ENCODE results near the gene FRMD4A.
A peak's percentile ranks its signal among the peaks of the same experiment; 100 is the strongest.

FRMD4A gene

DNA sequence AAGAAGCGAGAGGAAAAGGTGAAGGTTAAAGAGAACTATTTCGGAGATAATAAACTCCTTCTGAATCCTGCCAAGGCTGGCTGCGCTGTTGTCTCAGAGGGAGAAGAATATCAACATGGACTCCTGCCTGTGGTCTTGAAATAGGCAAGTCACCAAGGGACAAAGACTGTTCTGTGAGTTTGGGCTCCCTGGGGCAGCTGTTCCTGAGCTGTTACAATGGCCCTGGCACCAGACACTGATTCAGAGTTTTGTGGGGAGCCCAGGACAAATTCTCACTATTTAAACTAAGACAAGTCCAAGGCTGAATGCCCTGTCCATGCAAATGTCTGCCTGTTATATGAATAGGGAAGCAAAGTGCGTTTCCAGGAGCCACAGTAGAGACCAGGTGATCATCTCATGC, 662.6 kb downstream of the FRMD4A start:
- Histone ChIP-seq H3K9me3 (ENCODE audit: control insufficient read depth in 5 of 5, low read length in 5 of 5) (no peaks in the 10 kb centered on the region), H3K4me1 (ENCODE audit: control insufficient read depth in 5 of 5, insufficient read depth in 5 of 5, low read length in 5 of 5) (peaks cover 0 to 17% (median 0%) of the 10 kb centered on the region in 5 donors), H3K4me3 (ENCODE audit: low read depth in 1 of 5, low read length in 5 of 5) (no peak overlapping the region), H3K36me3 (ENCODE audit: control insufficient read depth in 5 of 5, insufficient read depth in 5 of 5, low read length in 5 of 5) (peaks cover 18 to 93% (median 79%) of the 10 kb centered on the region in 5 donors), H3K9ac (ENCODE audit: low read length in 5 of 5) (no peak overlapping the region), H3K27me3 (ENCODE audit: control insufficient read depth in 5 of 5, insufficient read depth in 4 of 5, low read length in 5 of 5) (no peaks in the 10 kb centered on the region), H3K27ac (ENCODE audit: low read depth, low read length) (peak overlapping the region; percentile 49)

DNA sequence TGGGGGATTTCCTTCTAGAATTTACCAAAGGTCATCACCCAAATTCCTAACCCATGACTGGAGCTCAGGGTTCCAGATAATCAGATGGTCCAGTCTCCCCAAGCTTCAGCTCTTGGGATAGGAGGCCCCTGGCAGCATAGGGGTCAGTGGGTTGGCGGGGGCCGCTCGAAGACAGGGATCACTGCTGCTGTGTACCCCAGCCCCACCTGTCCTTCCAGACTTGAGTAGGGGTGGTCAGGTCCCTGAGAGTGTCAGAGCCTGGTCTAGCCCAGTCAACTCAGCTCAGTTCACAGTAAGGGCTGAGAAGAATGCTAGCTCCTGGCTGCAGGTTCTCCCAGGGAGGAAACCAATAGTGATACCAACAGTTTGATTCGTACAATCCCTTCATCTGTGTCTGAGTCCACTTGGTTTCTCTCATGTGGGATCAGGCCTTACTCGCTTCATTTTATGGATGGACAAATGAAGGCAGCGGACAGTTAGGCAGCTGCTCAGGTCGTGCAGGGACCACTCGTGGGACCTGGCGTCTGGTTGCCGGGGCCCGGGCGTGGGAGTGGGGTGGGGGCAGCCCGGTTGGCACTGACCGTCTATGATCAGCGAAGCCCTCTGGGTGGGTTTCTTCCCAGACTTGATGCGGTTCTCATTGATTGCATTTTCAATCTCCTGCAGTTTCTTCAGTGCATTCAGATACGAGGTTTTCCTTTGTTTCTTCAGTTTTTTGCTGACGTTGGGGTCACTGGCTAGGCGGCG, 665.0 kb downstream of the FRMD4A start:
- H3K4me3 ChIP-seq (ENCODE audit: low read depth in 1 of 5, low read length in 5 of 5), result no peak overlapping the region
- peaks cover 0 to 14% (median 0%) of the 10 kb centered on the region in 5 donors for H3K4me1 ChIP-seq (ENCODE audit: control insufficient read depth in 5 of 5, insufficient read depth in 5 of 5, low read length in 5 of 5)
- H3K9ac ChIP-seq (ENCODE audit: low read length in 5 of 5), result no peak overlapping the region
- H3K9me3 ChIP-seq (ENCODE audit: control insufficient read depth in 5 of 5, low read length in 5 of 5), result no peaks in the 10 kb centered on the region
- peaks cover 22 to 100% (median 93%) of the 10 kb centered on the region in 5 donors for H3K36me3 ChIP-seq (ENCODE audit: control insufficient read depth in 5 of 5, insufficient read depth in 5 of 5, low read length in 5 of 5)
- peak overlapping the region; percentile 37 for H3K27ac ChIP-seq (ENCODE audit: low read depth, low read length)
- no peaks in the 10 kb centered on the region for H3K27me3 ChIP-seq (ENCODE audit: control insufficient read depth in 5 of 5, insufficient read depth in 4 of 5, low read length in 5 of 5)

DNA sequence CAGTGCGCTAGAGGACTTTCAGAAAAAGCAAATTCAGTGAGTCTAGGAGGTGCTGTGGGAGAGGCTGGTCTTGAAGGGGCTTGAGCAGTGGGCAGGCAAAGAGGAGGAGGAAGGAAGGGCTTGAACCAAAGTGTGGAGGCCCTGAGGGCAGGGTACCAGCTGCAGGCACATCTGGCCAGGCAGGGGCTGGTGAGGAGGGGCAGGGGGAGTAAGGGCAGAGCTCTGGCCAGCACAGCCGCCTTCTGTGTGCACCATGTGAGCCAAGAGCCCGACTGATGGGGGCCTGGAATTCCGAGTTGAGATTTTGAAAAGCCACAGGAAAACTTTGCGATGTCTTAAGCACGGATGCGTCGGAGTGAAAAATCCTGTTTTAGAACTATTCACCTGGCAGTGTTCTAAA, 669.5 kb downstream of the FRMD4A start:
- peak overlapping the region; percentile 27 for H3K27ac ChIP-seq (ENCODE audit: low read depth, low read length)
- peaks cover 10 to 25% (median 20%) of the 10 kb centered on the region in 5 donors for H3K4me1 ChIP-seq (ENCODE audit: control insufficient read depth in 5 of 5, insufficient read depth in 5 of 5, low read length in 5 of 5)
- no peak overlapping the region for H3K9ac ChIP-seq (ENCODE audit: low read length in 5 of 5)
- no peak overlapping the region for H3K4me3 ChIP-seq (ENCODE audit: low read depth in 1 of 5, low read length in 5 of 5)
- H3K27me3 ChIP-seq (ENCODE audit: control insufficient read depth in 5 of 5, insufficient read depth in 4 of 5, low read length in 5 of 5), result no peaks in the 10 kb centered on the region
- H3K36me3 ChIP-seq (ENCODE audit: control insufficient read depth in 5 of 5, insufficient read depth in 5 of 5, low read length in 5 of 5), result peaks cover 20 to 91% (median 80%) of the 10 kb centered on the region in 5 donors
- H3K9me3 ChIP-seq (ENCODE audit: control insufficient read depth in 5 of 5, low read length in 5 of 5), result no peaks in the 10 kb centered on the region

DNA sequence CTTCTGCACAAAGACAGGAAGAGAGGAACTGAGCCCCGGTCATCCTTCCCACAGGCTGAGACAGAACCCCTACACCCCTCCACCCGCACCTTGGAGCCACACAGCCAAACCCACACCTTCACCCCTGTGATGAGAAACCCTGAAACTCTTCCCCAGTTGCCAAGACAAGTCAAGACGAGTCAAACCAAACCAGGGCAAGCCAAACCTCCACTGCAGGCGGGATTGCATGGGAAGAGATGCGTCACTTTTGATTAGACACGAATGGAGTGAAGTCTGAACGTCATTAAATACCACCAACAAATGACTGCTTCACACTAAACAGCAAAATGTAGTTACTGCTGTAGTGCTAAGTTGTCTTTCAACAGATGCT, 670.2 kb downstream of the FRMD4A start:
- Histone ChIP-seq H3K4me1 (ENCODE audit: control insufficient read depth in 5 of 5, insufficient read depth in 5 of 5, low read length in 5 of 5) (peaks cover 10 to 25% (median 20%) of the 10 kb centered on the region in 5 donors), H3K36me3 (ENCODE audit: control insufficient read depth in 5 of 5, insufficient read depth in 5 of 5, low read length in 5 of 5) (peaks cover 23 to 91% (median 76%) of the 10 kb centered on the region in 5 donors), H3K27ac (ENCODE audit: low read depth, low read length) (peak overlapping the region; percentile 27), H3K9me3 (ENCODE audit: control insufficient read depth in 5 of 5, low read length in 5 of 5) (no peaks in the 10 kb centered on the region), H3K4me3 (ENCODE audit: low read depth in 1 of 5, low read length in 5 of 5) (no peak overlapping the region), H3K27me3 (ENCODE audit: control insufficient read depth in 5 of 5, insufficient read depth in 4 of 5, low read length in 5 of 5) (no peaks in the 10 kb centered on the region), H3K9ac (ENCODE audit: low read length in 5 of 5) (no peak overlapping the region)

DNA sequence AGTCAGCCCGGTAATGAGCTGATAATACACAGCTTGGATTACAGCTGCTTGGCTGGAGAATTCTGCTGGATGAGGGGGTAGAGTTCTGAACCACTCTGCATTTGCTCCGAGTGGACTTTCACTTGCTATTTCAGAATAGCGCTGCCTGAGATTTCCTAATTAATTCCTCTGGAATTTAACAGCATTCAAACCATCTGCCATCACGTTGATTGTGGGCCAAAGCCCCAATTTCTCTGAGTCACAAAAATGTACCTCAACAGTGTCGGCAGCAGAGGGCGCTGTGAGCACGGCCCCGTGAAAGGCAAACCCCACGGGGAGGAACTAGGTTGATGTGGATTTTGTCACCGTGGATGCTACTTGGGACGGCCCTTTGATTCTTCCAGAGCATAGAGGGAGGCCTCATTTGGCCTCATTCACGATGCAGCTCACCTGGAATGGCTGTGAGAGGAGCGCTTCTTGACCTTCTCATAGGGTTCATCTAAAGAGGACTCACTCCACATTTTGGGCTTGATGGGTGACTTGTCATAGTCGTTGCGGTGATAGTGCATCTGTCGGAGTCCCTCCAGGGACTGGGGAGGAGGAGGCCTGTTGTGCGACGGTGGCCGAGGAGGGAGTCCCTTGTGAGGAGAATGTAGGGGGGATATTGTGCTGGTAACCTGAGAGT, 670.7 kb downstream of the FRMD4A start:
- peak overlapping the region; percentile 92 for H3K27ac ChIP-seq (ENCODE audit: low read depth, low read length)
- H3K9ac ChIP-seq (ENCODE audit: low read length in 5 of 5), result peak overlapping the region in 1 of 5 donors; percentile 14
- H3K27me3 ChIP-seq (ENCODE audit: control insufficient read depth in 5 of 5, insufficient read depth in 4 of 5, low read length in 5 of 5), result no peaks in the 10 kb centered on the region
- H3K4me1 ChIP-seq (ENCODE audit: control insufficient read depth in 5 of 5, insufficient read depth in 5 of 5, low read length in 5 of 5), result peaks cover 10 to 25% (median 20%) of the 10 kb centered on the region in 5 donors
- H3K36me3 ChIP-seq (ENCODE audit: control insufficient read depth in 5 of 5, insufficient read depth in 5 of 5, low read length in 5 of 5), result peaks cover 22 to 91% (median 75%) of the 10 kb centered on the region in 5 donors
- no peak overlapping the region for H3K4me3 ChIP-seq (ENCODE audit: low read depth in 1 of 5, low read length in 5 of 5)
- no peaks in the 10 kb centered on the region for H3K9me3 ChIP-seq (ENCODE audit: control insufficient read depth in 5 of 5, low read length in 5 of 5)

DNA sequence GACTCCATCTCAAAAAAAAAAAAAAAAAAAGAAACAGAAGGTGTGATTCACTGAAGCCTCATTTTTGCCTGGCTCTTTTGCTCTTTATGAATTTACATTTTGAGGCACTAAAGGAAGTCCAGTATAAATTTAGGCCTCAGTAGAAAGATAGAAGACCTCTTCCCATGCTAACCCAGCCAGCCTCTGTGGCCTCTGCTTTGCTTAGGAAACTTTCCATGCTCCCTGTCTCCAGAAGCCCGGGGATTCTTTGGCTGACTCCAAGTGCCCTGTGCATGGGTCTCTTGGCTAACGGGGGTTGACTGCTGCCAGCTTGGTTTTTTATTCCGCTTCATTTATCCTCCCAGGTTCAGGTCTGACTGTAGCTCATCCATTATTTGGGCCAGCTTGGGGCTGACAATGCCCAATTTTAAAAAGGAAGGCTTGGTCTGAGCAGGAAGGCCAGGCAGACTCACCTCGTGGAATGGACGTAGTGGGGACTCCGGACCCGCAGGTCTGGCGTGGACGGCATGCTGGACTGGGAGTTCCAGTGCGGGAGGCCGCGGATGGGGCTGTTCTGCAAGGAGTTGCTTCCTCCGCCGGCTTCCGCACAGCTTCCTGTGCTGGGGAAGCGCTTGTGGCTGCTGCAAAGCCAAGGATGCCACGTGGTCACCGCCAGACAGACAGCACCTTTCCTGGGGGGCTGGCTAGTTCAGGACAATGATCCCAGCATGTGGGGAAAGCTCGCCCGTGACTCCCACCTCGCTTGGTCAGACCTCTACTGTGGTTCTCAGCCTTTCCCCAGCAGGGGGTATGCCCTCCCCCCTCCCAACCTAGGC, 671.6 kb downstream of the FRMD4A start:
- H3K27me3 ChIP-seq (ENCODE audit: control insufficient read depth in 5 of 5, insufficient read depth in 4 of 5, low read length in 5 of 5), result no peaks in the 10 kb centered on the region
- peak overlapping the region in 2 of 5 donors; percentile 14 to 24 for H3K9ac ChIP-seq (ENCODE audit: low read length in 5 of 5)
- H3K4me1 ChIP-seq (ENCODE audit: control insufficient read depth in 5 of 5, insufficient read depth in 5 of 5, low read length in 5 of 5), result peaks cover 10 to 25% (median 20%) of the 10 kb centered on the region in 5 donors
- peaks cover 24 to 92% (median 77%) of the 10 kb centered on the region in 5 donors for H3K36me3 ChIP-seq (ENCODE audit: control insufficient read depth in 5 of 5, insufficient read depth in 5 of 5, low read length in 5 of 5)
- no peaks in the 10 kb centered on the region for H3K9me3 ChIP-seq (ENCODE audit: control insufficient read depth in 5 of 5, low read length in 5 of 5)
- peak overlapping the region in 1 of 5 donors; percentile 12 for H3K4me3 ChIP-seq (ENCODE audit: low read depth in 1 of 5, low read length in 5 of 5)
- H3K27ac ChIP-seq (ENCODE audit: low read depth, low read length), result peak overlapping the region; percentile 92

DNA sequence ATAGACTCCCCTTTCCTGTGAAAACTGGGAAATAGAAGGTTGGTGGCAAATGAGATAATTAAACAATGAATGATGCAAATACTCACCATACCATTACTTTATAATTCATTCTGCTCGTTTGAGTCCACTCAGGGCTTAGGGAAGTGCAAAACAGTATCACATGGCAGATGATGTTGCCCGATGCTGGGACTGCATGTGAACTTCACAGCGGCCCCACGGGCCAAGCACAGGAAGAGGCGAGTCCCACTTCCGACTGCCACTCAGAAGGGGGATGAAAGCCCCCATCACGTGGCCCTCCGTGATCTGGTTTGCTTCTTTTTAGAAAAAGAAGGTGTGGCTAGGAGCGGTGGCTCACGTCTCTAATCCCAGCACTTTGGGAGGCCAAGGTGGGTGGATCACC, 672.5 kb downstream of the FRMD4A start:
- Histone ChIP-seq H3K9me3 (ENCODE audit: control insufficient read depth in 5 of 5, low read length in 5 of 5) (no peaks in the 10 kb centered on the region), H3K4me1 (ENCODE audit: control insufficient read depth in 5 of 5, insufficient read depth in 5 of 5, low read length in 5 of 5) (peaks cover 10 to 25% (median 20%) of the 10 kb centered on the region in 5 donors), H3K9ac (ENCODE audit: low read length in 5 of 5) (no peak overlapping the region), H3K4me3 (ENCODE audit: low read depth in 1 of 5, low read length in 5 of 5) (no peak overlapping the region), H3K36me3 (ENCODE audit: control insufficient read depth in 5 of 5, insufficient read depth in 5 of 5, low read length in 5 of 5) (peaks cover 25 to 92% (median 77%) of the 10 kb centered on the region in 5 donors), H3K27me3 (ENCODE audit: control insufficient read depth in 5 of 5, insufficient read depth in 4 of 5, low read length in 5 of 5) (no peaks in the 10 kb centered on the region), H3K27ac (ENCODE audit: low read depth, low read length) (no peak overlapping the region)

DNA sequence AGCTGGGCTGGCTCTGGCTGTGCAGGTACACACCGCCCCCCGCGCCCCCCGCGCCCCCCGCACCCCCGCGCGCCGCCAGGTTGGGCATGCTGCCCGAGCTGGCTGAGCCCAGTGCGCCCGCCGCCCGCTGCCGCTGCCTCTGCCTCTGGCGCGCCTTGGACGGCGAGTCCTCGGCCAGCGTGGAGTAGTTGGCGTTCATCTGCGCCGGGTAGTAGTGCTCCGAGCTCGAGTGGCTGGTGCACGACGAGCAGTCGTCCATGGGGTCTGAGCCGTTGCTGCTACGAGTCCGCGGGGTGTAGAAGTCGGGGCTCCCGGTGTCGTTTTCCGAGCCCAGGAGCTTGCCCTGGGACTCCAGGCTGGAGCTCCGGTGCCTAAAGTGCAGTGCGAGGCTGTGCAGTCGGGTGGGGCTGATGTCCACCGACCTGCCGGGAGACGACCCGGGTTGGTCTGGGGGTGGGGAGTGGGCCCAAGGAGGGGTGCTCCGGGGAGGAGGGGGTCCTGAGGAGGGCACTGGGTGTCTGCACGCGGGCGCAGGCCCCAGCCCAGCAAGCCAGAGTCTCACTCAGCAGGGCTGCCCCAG, 673.5 kb downstream of the FRMD4A start:
- H3K4me1 ChIP-seq (ENCODE audit: control insufficient read depth in 5 of 5, insufficient read depth in 5 of 5, low read length in 5 of 5), result peaks cover 10 to 34% (median 23%) of the 10 kb centered on the region in 5 donors
- H3K36me3 ChIP-seq (ENCODE audit: control insufficient read depth in 5 of 5, insufficient read depth in 5 of 5, low read length in 5 of 5), result peaks cover 18 to 92% (median 76%) of the 10 kb centered on the region in 5 donors
- H3K9ac ChIP-seq (ENCODE audit: low read length in 5 of 5), result no peak overlapping the region
- no peak overlapping the region for H3K27ac ChIP-seq (ENCODE audit: low read depth, low read length)
- no peaks in the 10 kb centered on the region for H3K9me3 ChIP-seq (ENCODE audit: control insufficient read depth in 5 of 5, low read length in 5 of 5)
- H3K27me3 ChIP-seq (ENCODE audit: control insufficient read depth in 5 of 5, insufficient read depth in 4 of 5, low read length in 5 of 5), result no peaks in the 10 kb centered on the region
- no peak overlapping the region for H3K4me3 ChIP-seq (ENCODE audit: low read depth in 1 of 5, low read length in 5 of 5)

DNA sequence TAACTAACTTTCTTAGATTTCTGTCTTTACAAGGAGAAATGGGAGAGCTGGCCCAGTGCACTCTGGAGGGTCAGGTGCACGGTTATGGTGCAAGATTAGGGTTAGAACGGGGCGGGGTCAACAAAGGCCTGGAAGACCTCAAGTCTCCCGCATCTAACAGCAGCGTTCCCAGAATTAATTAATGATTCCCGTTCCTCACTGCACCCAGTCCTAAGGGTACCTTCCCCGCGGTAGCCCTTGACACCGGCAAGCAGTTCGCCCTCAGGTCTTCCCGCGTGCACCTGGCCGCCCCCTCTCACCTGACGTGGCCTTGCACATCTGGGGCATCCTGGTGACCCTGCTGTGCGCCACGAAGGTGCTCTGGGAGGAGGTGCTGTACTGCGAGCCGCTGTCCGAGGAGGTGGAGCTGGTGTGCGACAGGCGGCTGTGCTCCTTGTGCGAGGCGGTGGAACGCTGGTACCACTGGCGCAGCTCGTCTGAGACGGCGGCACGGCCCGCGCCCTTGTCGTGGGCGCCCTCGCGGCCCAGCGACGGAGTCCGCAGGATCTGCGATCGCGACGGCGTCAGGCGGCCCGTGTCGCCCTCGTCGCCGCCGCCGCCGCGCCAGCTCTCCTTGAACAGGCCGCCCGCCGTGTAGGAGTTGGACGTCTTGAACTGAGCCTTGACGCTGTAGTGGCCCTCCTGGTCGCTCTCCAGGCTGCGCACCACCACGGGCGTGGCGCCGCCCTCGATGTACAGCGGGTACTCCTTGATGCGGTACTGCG, 674.2 kb downstream of the FRMD4A start:
- Histone ChIP-seq H3K9ac (ENCODE audit: low read length in 5 of 5) (no peak overlapping the region), H3K4me3 (ENCODE audit: low read depth in 1 of 5, low read length in 5 of 5) (no peak overlapping the region), H3K4me1 (ENCODE audit: control insufficient read depth in 5 of 5, insufficient read depth in 5 of 5, low read length in 5 of 5) (peaks cover 10 to 38% (median 27%) of the 10 kb centered on the region in 5 donors), H3K27ac (ENCODE audit: low read depth, low read length) (no peak overlapping the region), H3K36me3 (ENCODE audit: control insufficient read depth in 5 of 5, insufficient read depth in 5 of 5, low read length in 5 of 5) (peaks cover 23 to 92% (median 76%) of the 10 kb centered on the region in 5 donors), H3K9me3 (ENCODE audit: control insufficient read depth in 5 of 5, low read length in 5 of 5) (no peaks in the 10 kb centered on the region), H3K27me3 (ENCODE audit: control insufficient read depth in 5 of 5, insufficient read depth in 4 of 5, low read length in 5 of 5) (no peaks in the 10 kb centered on the region)
